OCI-LY1 (cell line): ENCODE results near the gene ERBB3.
"Not testable (repeated sequence)": the region's sequence is repeated elsewhere in the genome, so short reads cannot be mapped to it uniquely, and the experiment has no call there.

Experiments
- H2AFZ ChIP-seq: fragments of 200-600 bp; sonication (generic), shearing (Covaris generic); 2 replicates; pipeline ENCODE4 v1.6.0; 2014; ENCODE audit warnings: antibody characterized with exemption, mild to moderate bottlenecking, low read length
- H3F3A ChIP-seq: fragments of 200-600 bp; sonication (generic), shearing (Covaris generic); 2 replicates; pipeline ENCODE4 v1.6.0; 2014; ENCODE audit warnings: mild to moderate bottlenecking, antibody characterized with exemption, low read length, moderate library complexity; ENCODE audit not compliant: insufficient read depth
- H3K27ac ChIP-seq: fragments of 200-600 bp; sonication (generic); 2 replicates; pipeline ENCODE4 v1.5.1; 2014; ENCODE audit warnings: low read length, mixed run types, mild to moderate bottlenecking, low read depth; ENCODE audit not compliant: poor library complexity, severe bottlenecking
- H3K27me3 ChIP-seq: fragments of 200-600 bp; sonication (generic); 2 replicates; pipeline ENCODE4 v1.6.0; 2014; ENCODE audit warnings: antibody characterized with exemption, mild to moderate bottlenecking, low read length, moderate library complexity; ENCODE audit not compliant: insufficient read depth
- H3K36me3 ChIP-seq: fragments of 200-600 bp; sonication (generic); 2 replicates; pipeline ENCODE4 v1.6.1; 2014; ENCODE audit warnings: mild to moderate bottlenecking, antibody characterized with exemption, low read length, moderate library complexity, mixed read lengths; ENCODE audit not compliant: insufficient read depth
- H3K4me1 ChIP-seq: fragments of 200-600 bp; sonication (generic); 2 replicates; pipeline ENCODE4 v1.5.1; 2014; ENCODE audit warnings: mild to moderate bottlenecking, low read length, moderate library complexity; ENCODE audit not compliant: insufficient read depth, severe bottlenecking
- H3K4me2 ChIP-seq: fragments of 200-600 bp; sonication (generic), shearing (Covaris generic); 2 replicates; pipeline ENCODE4 v1.6.1; 2014; ENCODE audit warnings: low read length
- H3K4me3 ChIP-seq: fragments of 200-600 bp; sonication (generic); 2 replicates; pipeline ENCODE4 v1.5.1; 2014; ENCODE audit warnings: low read length, low read depth, mild to moderate bottlenecking, mixed read lengths; ENCODE audit not compliant: poor library complexity, severe bottlenecking
- H3K79me2 ChIP-seq: fragments of 200-600 bp; shearing (Covaris generic); 2 replicates; pipeline ENCODE4 v1.6.1; 2016; ENCODE audit warnings: mixed run types, low read length, mixed read lengths; ENCODE audit not compliant: insufficient read depth
- H3K9ac ChIP-seq: fragments of 200-600 bp; sonication (generic), shearing (Covaris generic); 2 replicates; pipeline ENCODE4 v1.6.1; 2014; ENCODE audit warnings: mild to moderate bottlenecking, low read length, mixed read lengths
- H3K9me2 ChIP-seq: fragments of 200-600 bp; sonication (generic), shearing (Covaris generic); 2 replicates; pipeline ENCODE4 v1.6.1; 2014; ENCODE audit warnings: low read depth, mild to moderate bottlenecking, low read length, mixed read lengths
- H3K9me3 ChIP-seq: fragments of 200-600 bp; shearing (Covaris generic); 2 replicates; pipeline ENCODE4 v1.6.1; 2014; ENCODE audit warnings: low read length, mixed read lengths
- H4K20me1 ChIP-seq: fragments of 200-600 bp; sonication (generic), shearing (Covaris generic); 2 replicates; pipeline ENCODE4 v1.6.0; 2016; ENCODE audit warnings: mild to moderate bottlenecking, low read length; ENCODE audit not compliant: insufficient read depth
- EZH2 ChIP-seq: fragments of 200-600 bp; sonication (generic), shearing (Covaris generic); IDR thresholded peaks from 2 replicates; pipeline ENCODE4 v1.8.0; 2017; ENCODE audit warnings: borderline replicate concordance, mixed run types, mild to moderate bottlenecking, antibody characterized with exemption, low read length, moderate library complexity, mixed read lengths
- TF ChIP-seq, protein P1 (sequence below): fragments of 200-600 bp; sonication (generic), shearing (Covaris generic); IDR thresholded peaks from 2 replicates; pipeline ENCODE4 v1.5.1; 2017; ENCODE audit warnings: mild to moderate bottlenecking, antibody characterized with exemption, low read length, moderate library complexity, mixed read lengths

The ERBB3 gene

DNA sequence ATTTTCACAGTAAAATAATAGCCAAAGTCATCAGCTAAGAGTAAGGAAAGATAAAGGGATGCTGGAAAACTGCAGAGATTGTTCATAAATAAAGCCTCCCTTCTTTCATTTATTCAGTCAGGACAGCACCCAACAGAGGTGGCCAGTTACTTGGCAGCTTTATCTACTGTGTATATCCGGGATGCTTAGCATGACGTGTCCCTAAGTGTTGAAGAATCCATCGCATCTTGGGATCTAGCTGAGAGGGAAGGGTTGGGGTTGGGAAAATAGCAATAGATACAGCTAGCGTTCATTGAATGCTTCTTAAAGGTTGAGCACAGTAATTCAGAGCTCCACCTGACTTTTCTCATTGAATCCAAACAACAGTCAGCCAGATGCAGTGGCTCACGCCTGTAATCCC, 5.6 kb upstream of the ERBB3 start:
- TF ChIP-seq EZH2 = no peak
- TF ChIP-seq, protein P1, sequence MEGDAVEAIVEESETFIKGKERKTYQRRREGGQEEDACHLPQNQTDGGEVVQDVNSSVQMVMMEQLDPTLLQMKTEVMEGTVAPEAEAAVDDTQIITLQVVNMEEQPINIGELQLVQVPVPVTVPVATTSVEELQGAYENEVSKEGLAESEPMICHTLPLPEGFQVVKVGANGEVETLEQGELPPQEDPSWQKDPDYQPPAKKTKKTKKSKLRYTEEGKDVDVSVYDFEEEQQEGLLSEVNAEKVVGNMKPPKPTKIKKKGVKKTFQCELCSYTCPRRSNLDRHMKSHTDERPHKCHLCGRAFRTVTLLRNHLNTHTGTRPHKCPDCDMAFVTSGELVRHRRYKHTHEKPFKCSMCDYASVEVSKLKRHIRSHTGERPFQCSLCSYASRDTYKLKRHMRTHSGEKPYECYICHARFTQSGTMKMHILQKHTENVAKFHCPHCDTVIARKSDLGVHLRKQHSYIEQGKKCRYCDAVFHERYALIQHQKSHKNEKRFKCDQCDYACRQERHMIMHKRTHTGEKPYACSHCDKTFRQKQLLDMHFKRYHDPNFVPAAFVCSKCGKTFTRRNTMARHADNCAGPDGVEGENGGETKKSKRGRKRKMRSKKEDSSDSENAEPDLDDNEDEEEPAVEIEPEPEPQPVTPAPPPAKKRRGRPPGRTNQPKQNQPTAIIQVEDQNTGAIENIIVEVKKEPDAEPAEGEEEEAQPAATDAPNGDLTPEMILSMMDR = no peak
- H3F3A ChIP-seq = no peaks in the 10 kb centered on the region
- H3K4me2 ChIP-seq = no peak overlapping the region
- no peaks in the 10 kb centered on the region for H3K79me2 ChIP-seq
- H2AFZ ChIP-seq = no peak overlapping the region
- H3K36me3 ChIP-seq = no peaks in the 10 kb centered on the region
- no peak overlapping the region for H3K9ac ChIP-seq
- no peak overlapping the region for H3K4me3 ChIP-seq
- no peaks in the 10 kb centered on the region; the same call in 1 of the 2 replicates for H3K27me3 ChIP-seq
- H3K4me1 ChIP-seq = peaks cover 6% of the 10 kb centered on the region
- no peaks in the 10 kb centered on the region for H3K9me3 ChIP-seq
- no peak overlapping the region for H3K27ac ChIP-seq
- H4K20me1 ChIP-seq = no peaks in the 10 kb centered on the region
- H3K9me2 ChIP-seq = no peaks in the 10 kb centered on the region

DNA sequence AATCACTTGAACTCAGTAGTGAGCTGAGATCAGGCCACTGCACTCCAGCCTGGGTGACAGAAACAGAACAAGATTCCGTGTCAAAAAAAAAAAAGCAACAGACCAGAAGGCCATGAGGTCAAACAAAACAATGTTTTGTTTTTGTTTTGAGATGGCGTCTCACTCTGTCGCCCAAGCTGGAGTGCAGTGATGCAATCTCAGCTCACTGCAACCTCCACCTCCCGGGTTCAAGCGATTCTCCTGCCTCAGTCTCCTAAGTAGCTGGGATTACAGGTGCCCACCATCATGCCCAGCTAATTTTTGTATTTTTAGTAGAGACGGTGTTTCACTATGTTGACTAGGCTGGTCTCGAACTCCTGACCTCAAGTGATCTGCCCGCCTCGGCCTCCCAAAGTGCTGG, 2.0 kb upstream of the ERBB3 start:
- Histone ChIP-seq H3K27me3 (peaks cover 12% of the 10 kb centered on the region), H3K4me1 (peaks cover 19% of the 10 kb centered on the region)
- not testable (repeated sequence) for H3K4me2 ChIP-seq, H2AFZ ChIP-seq, H3K9me3 ChIP-seq, H3K36me3 ChIP-seq, H3K79me2 ChIP-seq, H3F3A ChIP-seq, H3K9ac ChIP-seq, H3K9me2 ChIP-seq, H3K4me3 ChIP-seq, H4K20me1 ChIP-seq, H3K27ac ChIP-seq

DNA sequence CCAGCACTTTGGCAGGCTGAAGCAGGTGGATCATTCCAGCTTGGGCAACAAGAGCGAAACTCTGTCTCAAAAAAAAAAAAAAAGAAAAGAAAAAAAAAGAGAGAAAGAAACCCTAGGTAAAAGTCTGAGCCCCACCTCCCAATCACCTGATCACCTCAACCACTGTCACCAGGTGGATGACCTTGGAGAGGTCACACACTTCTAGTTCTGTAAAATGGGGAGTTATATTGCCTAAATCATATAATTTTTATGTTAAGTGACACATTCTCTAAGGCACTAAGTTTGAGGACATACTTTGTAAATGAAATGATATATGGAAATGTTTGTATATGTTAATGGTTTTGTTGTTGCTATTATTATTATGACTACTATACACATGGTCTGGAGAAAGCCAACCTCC, 1.5 kb upstream of the ERBB3 start:
- TF ChIP-seq EZH2 = no peak
- TF ChIP-seq, protein P1 = no peak
- Histone ChIP-seq H4K20me1 (no peaks in the 10 kb centered on the region), H3K27ac (no peak overlapping the region), H3K4me1 (peaks cover 19% of the 10 kb centered on the region), H3K4me3 (no peak overlapping the region), H3K27me3 (peaks cover 12% of the 10 kb centered on the region), H3K9ac (no peak overlapping the region), H2AFZ (no peak overlapping the region), H3K4me2 (no peak overlapping the region), H3K9me2 (no peaks in the 10 kb centered on the region), H3K79me2 (no peaks in the 10 kb centered on the region), H3K36me3 (no peaks in the 10 kb centered on the region), H3F3A (no peaks in the 10 kb centered on the region), H3K9me3 (no peaks in the 10 kb centered on the region)

DNA sequence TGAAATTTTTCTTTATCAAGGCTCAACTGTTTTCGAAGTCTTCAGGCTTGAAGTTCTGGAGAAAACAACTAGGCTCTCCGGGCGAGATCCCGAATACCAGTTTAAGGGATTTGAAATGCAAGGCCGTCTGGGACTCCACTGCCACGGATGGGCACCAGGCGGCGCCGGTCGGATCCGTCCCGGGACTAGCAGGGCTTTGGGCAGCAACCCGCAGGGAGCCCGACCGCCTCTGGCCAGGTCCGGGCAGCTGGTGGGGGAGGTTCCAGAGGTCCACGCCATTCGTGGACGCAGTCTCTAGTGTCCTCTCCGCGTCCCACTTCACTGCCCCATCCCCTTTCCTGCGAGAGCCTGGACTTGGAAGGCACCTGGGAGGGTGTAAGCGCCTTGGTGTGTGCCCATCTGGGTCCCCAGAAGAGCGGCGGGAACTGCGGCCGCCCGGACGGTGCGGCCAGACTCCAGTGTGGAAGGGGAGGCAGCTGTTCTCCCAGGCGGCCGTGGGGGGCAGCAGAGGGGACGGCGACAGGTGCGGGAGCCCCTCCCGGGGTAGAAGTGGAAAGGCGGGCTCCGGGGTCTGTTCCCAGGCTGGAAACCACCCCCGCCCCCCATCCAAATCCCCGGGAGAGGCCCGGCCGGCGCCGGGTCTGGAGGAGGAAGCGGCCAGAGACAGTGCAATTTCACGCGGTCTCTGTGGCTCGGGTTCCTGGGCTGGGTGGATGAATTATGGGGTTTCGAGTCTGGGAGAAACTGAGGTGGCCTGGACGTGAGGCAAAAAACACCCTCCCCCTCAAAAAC, 838 bp upstream of the ERBB3 start:
- H3F3A ChIP-seq = no peaks in the 10 kb centered on the region
- no peaks in the 10 kb centered on the region for H3K79me2 ChIP-seq
- peaks cover 19% of the 10 kb centered on the region for H3K4me1 ChIP-seq
- H3K9ac ChIP-seq = peak overlapping the region; percentile 57
- H3K9me3 ChIP-seq = no peaks in the 10 kb centered on the region
- no peaks in the 10 kb centered on the region for H4K20me1 ChIP-seq
- peaks cover 12% of the 10 kb centered on the region for H3K27me3 ChIP-seq
- peak overlapping the region; percentile 89 for H3K4me2 ChIP-seq
- H3K27ac ChIP-seq = no peak overlapping the region
- H3K9me2 ChIP-seq = no peaks in the 10 kb centered on the region
- no peaks in the 10 kb centered on the region for H3K36me3 ChIP-seq
- H2AFZ ChIP-seq = peak overlapping the region; percentile 31; the same call in 1 of the 2 replicates
- peak overlapping the region; percentile 67 for H3K4me3 ChIP-seq
- TF ChIP-seq, protein P1 = peak; percentile 58
- TF ChIP-seq EZH2 = no peak
